A549 (cell line): ENCODE results near the gene ZFHX2.

ENCODE experiments used
- CEBPB ChIP-seq, 2 experiments: fragments of >200 bp in 1 of 2; sonication (Bioruptor Twin) in 1 of 2; formaldehyde crosslinking in 1 of 2; IDR thresholded peaks; 2 replicates each; pipeline ENCODE4 v1.6.1; 2012 to 2016
- RNF2 ChIP-seq: fragments of 200-600 bp; sonication (generic); IDR thresholded peaks from 2 replicates; pipeline ENCODE4 v1.6.1; 2016; ENCODE audit warnings: low read depth, mild to moderate bottlenecking, antibody characterized with exemption, moderate library complexity, borderline replicate concordance
- SMC3 ChIP-seq: fragments of >200 bp; sonication (Bioruptor Twin); formaldehyde crosslinking; IDR thresholded peaks from 3 replicates; pipeline ENCODE4 v1.6.1; 2018; ENCODE audit warnings: inconsistent platforms
- TP53 ChIP-seq: fragments of 250-450 bp; sonication (Bioruptor Pico); IDR thresholded peaks from 2 replicates; pipeline ENCODE4 v1.5.0; 2021; ENCODE audit warnings: mild to moderate bottlenecking, moderate library complexity
- TF ChIP-seq, protein P1 (sequence below): fragments of >200 bp; sonication (Bioruptor Twin); formaldehyde crosslinking; IDR thresholded peaks from 3 replicates; pipeline ENCODE4 v1.5.1; 2016

DNA sequence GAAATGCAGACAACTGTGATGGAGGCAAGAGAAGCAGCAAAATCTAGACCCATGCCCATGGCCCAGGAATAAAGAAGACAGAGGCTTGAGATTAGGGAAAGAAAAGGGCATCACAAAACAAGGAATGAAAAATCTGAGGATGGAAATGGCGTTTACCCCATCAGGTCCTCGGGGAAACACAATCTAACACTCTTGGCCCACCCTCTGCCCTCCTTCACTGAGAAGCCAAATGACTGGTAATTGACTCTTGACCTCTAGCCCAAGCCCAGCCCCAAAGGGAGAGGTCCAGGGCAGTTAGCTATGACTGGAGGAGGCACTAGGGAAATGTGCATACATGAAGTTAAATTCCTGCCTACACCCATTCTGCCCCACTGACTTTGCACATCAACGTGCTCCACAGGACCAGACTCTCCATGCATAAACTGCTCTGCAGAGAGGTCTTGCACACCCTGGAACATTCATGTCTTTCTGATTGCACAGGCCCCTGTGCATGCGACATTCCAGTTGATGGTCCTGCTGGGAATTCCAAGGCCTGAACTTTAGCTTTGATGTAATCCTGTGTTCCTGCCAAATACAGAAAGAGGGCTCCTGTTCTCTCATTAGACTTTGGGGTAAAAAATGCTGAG is 5.7 kb downstream of the ZFHX2 start:
- TF ChIP-seq RNF2 (no peak), TP53 (no peak), SMC3 (no peak), CEBPB (IDR thresholded peaks at IDR 0.05) (no peak)
- TF ChIP-seq, protein P1, sequence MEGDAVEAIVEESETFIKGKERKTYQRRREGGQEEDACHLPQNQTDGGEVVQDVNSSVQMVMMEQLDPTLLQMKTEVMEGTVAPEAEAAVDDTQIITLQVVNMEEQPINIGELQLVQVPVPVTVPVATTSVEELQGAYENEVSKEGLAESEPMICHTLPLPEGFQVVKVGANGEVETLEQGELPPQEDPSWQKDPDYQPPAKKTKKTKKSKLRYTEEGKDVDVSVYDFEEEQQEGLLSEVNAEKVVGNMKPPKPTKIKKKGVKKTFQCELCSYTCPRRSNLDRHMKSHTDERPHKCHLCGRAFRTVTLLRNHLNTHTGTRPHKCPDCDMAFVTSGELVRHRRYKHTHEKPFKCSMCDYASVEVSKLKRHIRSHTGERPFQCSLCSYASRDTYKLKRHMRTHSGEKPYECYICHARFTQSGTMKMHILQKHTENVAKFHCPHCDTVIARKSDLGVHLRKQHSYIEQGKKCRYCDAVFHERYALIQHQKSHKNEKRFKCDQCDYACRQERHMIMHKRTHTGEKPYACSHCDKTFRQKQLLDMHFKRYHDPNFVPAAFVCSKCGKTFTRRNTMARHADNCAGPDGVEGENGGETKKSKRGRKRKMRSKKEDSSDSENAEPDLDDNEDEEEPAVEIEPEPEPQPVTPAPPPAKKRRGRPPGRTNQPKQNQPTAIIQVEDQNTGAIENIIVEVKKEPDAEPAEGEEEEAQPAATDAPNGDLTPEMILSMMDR = no peak
